Dedifferentiated amniotic fluid mesenchymal stem cell (primary cell): ENCODE results near the gene SMCO2.

Source experiments
- DNase-seq: peaks from one replicate; pipeline ENCODE4 v3.0.0-alpha.2; 2016; ENCODE audit errors: extremely low spot score

Gene SMCO2

GRCh38 chr12:27550653-27550975 is 104.1 kb downstream of the SMCO2 start:
- DNase-seq, result no peak

GRCh38 chr12:27551172-27551840 is 104.8 kb downstream of the SMCO2 start:
- DNase-seq, result no peak
